K562 (cell line): ENCODE results near the gene ZNF598. TPM values are rescaled to one million over a fixed set of nuclear protein-coding genes. Genes with fewer than 3 reads are reported as not detected.

ENCODE experiments used
- CBFB ChIP-seq: sonication (generic); formaldehyde crosslinking; IDR thresholded peaks from 2 replicates; pipeline ENCODE4 v1.4.0; 2020; ENCODE audit warnings: mild to moderate bottlenecking, missing genetic modification reagents
- CCNT2 ChIP-seq: IDR thresholded peaks from 2 replicates; pipeline ENCODE4 v1.6.1; 2011; ENCODE audit warnings: borderline replicate concordance, low read depth, mild to moderate bottlenecking, moderate library complexity, mixed read lengths, low read length; ENCODE audit not compliant: insufficient read length; ENCODE audit errors: extremely low read depth
- CHD1 ChIP-seq: fragments of 200-600 bp; sonication (generic); IDR thresholded peaks from one replicate; pipeline ENCODE4 v1.6.1; 2012; ENCODE audit warnings: mild to moderate bottlenecking, moderate library complexity, low read length, inconsistent platforms
- ERF ChIP-seq: fragments of 450-650 bp; formaldehyde crosslinking; IDR thresholded peaks from 2 replicates; pipeline ENCODE4 v1.4.0; 2020; ENCODE audit warnings: mild to moderate bottlenecking, mixed read lengths
- HMGN3 ChIP-seq: IDR thresholded peaks from 2 replicates; pipeline ENCODE4 v1.6.1; 2011; ENCODE audit warnings: borderline replicate concordance, low read depth, mild to moderate bottlenecking, mixed read lengths, low read length; ENCODE audit not compliant: insufficient read length; ENCODE audit errors: extremely low read depth
- KDM4B ChIP-seq, 2 experiments: fragments of 450-650 bp in 1 of 2; sonication (generic) in 1 of 2; IDR thresholded peaks; 2 replicates each; pipeline ENCODE4 v1.6.1; 2016 to 2017; ENCODE audit warnings: borderline replicate concordance in 2 of 2, antibody characterized with exemption in 1 of 2, low read depth in 1 of 2, mild to moderate bottlenecking in 1 of 2
- KDM5B ChIP-seq: fragments of 200-600 bp; sonication (generic); IDR thresholded peaks from 2 replicates; pipeline ENCODE4 v1.6.1; 2012; ENCODE audit warnings: low read depth, mild to moderate bottlenecking, moderate library complexity, low read length, control low read depth, inconsistent platforms; ENCODE audit not compliant: insufficient replicate concordance
- L3MBTL2 ChIP-seq: fragments of 450-650 bp; IDR thresholded peaks from 2 replicates; pipeline ENCODE4 v1.6.1; 2016; ENCODE audit warnings: mild to moderate bottlenecking, moderate library complexity
- PTTG1 ChIP-seq: fragments of 450-650 bp; IDR thresholded peaks from 2 replicates; pipeline ENCODE4 v1.6.1; 2016; ENCODE audit warnings: low read depth, mild to moderate bottlenecking, missing genetic modification characterization, missing compliant biosample characterization
- THRAP3 ChIP-seq: fragments of 450-650 bp; IDR thresholded peaks from 2 replicates; pipeline ENCODE4 v1.6.1; 2016; ENCODE audit warnings: mild to moderate bottlenecking, inconsistent platforms, borderline replicate concordance
- U2AF2 ChIP-seq: fragments of 200-400 bp; formaldehyde crosslinking; optimal IDR thresholded peaks from 2 replicates; pipeline ENCODE3; 2017; ENCODE audit warnings: low read depth, mild to moderate bottlenecking, low read length
- YBX1 ChIP-seq: fragments of 450-650 bp; IDR thresholded peaks from 2 replicates; pipeline ENCODE4 v1.7.1; 2016; ENCODE audit warnings: mild to moderate bottlenecking
- ZNF324 ChIP-seq: fragments of 250-450 bp; sonication (Bioruptor Pico); IDR thresholded peaks from 2 replicates; pipeline ENCODE4 v1.4.0; 2020; ENCODE audit warnings: mild to moderate bottlenecking
- ZNF445 ChIP-seq: fragments of 250-450 bp; sonication (Bioruptor Pico); IDR thresholded peaks from 2 replicates; pipeline ENCODE4 v1.4.0; 2020; ENCODE audit warnings: low read depth, mild to moderate bottlenecking, moderate library complexity
- polyA plus RNA-seq, 8 experiments: library from polyadenylated mRNA; depleted of rRNA in 4 of 8; stranded (reverse) in 5 of 8; unstranded in 3 of 8; fragments of >200 nt; fragmentation: Nextera tagmentation in 2 of 8; fragmentation: Illumina TruSeq in 1 of 8; extraction: Ambion mirVana in 2 of 8; extraction: Trizol in 1 of 8; gene quantifications; 2 replicates each; pipeline versions ENCODE4 v1.2.1 to v1.2.3, GENCODE V29; 2011 to 2014; ENCODE audit warnings: inconsistent platforms in 1 of 8, missing spikeins in 1 of 8
- total RNA-seq, 7 experiments: library from RNA; depleted of rRNA in 6 of 7; stranded (reverse); fragments of >200 nt in 6 of 7; fragmentation: Illumina TruSeq in 2 of 7; extraction: Trizol in 2 of 7; gene quantifications; 2 replicates each; pipeline versions ENCODE4 v1.2.1 to v1.2.3, GENCODE V29; 2011 to 2021; ENCODE audit warnings: low replicate concordance in 1 of 7
- TF ChIP-seq, protein P1 (sequence below): fragments of 250-450 bp; sonication (Bioruptor Pico); IDR thresholded peaks from 2 replicates; pipeline ENCODE4 v1.4.0; 2020
- TF ChIP-seq, protein P2 (sequence below): fragments of 450-650 bp; conservative IDR thresholded peaks from 2 replicates; pipeline ENCODE4 v1.6.1; 2016; ENCODE audit warnings: missing genetic modification characterization, low read depth, mild to moderate bottlenecking, control low read depth, missing compliant biosample characterization
- TF ChIP-seq, protein P3 (sequence below): sonication (generic); formaldehyde crosslinking; IDR thresholded peaks from 2 replicates; pipeline ENCODE4 v1.8.0; 2022; ENCODE audit warnings: mild to moderate bottlenecking, missing genetic modification reagents

The ZNF598 gene
- total and polyA plus RNA-seq, 9 of the 15 experiments (the other 6 are each of a cell fraction or from before 2014, with no cell fraction given): 0.11 to 115 (median 29.6) TPM

DNA sequence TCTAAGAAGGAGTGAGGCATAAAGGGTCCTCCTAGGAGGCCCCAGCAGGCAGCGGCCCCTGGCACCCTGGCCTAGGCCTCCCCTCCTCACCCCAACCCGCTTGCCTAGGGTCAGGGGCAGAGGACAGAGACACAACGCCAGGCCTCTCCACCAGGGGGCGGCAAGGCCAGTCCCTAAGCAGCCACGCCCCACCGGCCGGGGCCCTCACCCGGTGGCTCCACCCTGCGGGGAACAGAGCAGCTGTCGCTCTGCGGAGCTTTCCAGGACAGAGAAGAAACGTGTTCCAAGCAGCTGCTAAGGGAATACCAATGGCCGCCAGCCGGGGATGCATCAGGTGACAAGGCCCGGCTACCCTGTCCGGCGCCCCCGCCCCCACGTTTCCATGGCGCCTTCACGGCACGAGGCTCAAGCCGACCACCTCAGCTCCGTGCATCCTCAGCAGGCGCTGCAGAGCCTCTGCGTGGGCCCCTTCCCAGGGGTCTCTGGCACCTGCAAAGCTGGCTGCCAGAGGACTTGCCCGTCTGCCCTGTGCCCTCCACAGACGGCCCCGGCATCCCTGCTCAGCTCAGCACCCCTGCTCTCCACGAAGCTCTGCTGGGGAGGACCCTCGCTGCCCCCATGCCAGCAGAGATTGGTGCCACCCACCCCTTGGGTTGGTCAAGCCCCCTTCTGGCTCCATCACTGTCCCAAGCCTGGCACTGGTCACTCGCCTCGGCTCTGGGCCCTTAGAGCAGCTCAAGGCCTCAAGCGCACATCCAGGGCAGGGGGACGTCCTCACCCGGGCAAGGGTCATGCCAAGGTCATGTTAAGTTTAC lies 5.6 kb downstream of the ZNF598 start (continued):
- no peak for TF ChIP-seq ZNF445
- TF ChIP-seq, protein P1, sequence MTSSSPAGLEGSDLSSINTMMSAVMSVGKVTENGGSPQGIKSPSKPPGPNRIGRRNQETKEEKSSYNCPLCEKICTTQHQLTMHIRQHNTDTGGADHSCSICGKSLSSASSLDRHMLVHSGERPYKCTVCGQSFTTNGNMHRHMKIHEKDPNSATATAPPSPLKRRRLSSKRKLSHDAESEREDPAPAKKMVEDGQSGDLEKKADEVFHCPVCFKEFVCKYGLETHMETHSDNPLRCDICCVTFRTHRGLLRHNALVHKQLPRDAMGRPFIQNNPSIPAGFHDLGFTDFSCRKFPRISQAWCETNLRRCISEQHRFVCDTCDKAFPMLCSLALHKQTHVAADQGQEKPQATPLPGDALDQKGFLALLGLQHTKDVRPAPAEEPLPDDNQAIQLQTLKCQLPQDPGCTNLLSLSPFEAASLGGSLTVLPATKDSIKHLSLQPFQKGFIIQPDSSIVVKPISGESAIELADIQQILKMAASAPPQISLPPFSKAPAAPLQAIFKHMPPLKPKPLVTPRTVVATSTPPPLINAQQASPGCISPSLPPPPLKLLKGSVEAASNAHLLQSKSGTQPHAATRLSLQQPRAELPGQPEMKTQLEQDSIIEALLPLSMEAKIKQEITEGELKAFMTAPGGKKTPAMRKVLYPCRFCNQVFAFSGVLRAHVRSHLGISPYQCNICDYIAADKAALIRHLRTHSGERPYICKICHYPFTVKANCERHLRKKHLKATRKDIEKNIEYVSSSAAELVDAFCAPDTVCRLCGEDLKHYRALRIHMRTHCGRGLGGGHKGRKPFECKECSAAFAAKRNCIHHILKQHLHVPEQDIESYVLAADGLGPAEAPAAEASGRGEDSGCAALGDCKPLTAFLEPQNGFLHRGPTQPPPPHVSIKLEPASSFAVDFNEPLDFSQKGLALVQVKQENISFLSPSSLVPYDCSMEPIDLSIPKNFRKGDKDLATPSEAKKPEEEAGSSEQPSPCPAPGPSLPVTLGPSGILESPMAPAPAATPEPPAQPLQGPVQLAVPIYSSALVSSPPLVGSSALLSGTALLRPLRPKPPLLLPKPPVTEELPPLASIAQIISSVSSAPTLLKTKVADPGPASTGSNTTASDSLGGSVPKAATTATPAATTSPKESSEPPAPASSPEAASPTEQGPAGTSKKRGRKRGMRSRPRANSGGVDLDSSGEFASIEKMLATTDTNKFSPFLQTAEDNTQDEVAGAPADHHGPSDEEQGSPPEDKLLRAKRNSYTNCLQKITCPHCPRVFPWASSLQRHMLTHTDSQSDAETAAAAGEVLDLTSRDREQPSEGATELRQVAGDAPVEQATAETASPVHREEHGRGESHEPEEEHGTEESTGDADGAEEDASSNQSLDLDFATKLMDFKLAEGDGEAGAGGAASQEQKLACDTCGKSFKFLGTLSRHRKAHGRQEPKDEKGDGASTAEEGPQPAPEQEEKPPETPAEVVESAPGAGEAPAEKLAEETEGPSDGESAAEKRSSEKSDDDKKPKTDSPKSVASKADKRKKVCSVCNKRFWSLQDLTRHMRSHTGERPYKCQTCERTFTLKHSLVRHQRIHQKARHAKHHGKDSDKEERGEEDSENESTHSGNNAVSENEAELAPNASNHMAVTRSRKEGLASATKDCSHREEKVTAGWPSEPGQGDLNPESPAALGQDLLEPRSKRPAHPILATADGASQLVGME (CRISPR knock-in tag): no peak
- TF ChIP-seq ERF (CRISPR knock-in tag): no peak
- TF ChIP-seq CHD1: no peak
- TF ChIP-seq, protein P2, sequence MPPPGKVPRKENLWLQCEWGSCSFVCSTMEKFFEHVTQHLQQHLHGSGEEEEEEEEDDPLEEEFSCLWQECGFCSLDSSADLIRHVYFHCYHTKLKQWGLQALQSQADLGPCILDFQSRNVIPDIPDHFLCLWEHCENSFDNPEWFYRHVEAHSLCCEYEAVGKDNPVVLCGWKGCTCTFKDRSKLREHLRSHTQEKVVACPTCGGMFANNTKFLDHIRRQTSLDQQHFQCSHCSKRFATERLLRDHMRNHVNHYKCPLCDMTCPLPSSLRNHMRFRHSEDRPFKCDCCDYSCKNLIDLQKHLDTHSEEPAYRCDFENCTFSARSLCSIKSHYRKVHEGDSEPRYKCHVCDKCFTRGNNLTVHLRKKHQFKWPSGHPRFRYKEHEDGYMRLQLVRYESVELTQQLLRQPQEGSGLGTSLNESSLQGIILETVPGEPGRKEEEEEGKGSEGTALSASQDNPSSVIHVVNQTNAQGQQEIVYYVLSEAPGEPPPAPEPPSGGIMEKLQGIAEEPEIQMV (tag): no peak
- no peak for TF ChIP-seq KDM4B (IDR thresholded peaks at IDR 0.05; ENCODE audit: borderline replicate concordance in 2 of 2, low read depth in 1 of 2)
- TF ChIP-seq, protein P3, sequence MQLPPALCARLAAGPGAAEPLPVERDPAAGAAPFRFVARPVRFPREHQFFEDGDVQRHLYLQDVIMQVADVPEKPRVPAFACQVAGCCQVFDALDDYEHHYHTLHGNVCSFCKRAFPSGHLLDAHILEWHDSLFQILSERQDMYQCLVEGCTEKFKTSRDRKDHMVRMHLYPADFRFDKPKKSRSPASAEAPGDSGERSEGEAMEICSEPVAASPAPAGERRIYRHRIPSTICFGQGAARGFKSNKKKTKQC (CRISPR knock-in tag): peak; percentile 19; the same call in 1 of the 2 replicates
- no peak for TF ChIP-seq THRAP3
- no peak for TF ChIP-seq CBFB
- no peak for TF ChIP-seq ZNF324
- peak; percentile 64 for TF ChIP-seq L3MBTL2
- no peak for TF ChIP-seq U2AF2
- TF ChIP-seq PTTG1 (tag): no peak
- peak; percentile 66 for TF ChIP-seq CCNT2
- no peak for TF ChIP-seq KDM5B
- no peak for TF ChIP-seq YBX1
- peak; percentile 91 for TF ChIP-seq HMGN3
